NCI-H2227 treated with DMSO at 0.1 percent for 48 hours (cell line): ENCODE results near the gene CCZ1B.
"Not testable (repeated sequence)": the region's sequence is repeated elsewhere in the genome, so short reads cannot be mapped to it uniquely, and the experiment has no call there.

Experiments used
- DNase-seq: peaks from one replicate; lab custom pipeline; 2025; lab: John Stamatoyannopoulos, UW

Gene CCZ1B

GRCh38 chr7:6826151-6826550 lies at the start of gene CCZ1B:
CCZ1B (minus strand) TSS chr7:6826275; CDS start chr7:6826197, 78 bp downstream.
- DNase-seq, result peak; percentile 14

GRCh38 chr7:6875022-6875421 lies 48.9 kb upstream of the CCZ1B start:
- not testable (repeated sequence) for DNase-seq

- DNase-seq, result not testable (repeated sequence)
These were observed 46.3 kb upstream of the CCZ1B start for GRCh38 chr7:6872246-6872945.

- not testable (repeated sequence) for DNase-seq
These were observed 45.5 kb upstream of the CCZ1B start for GRCh38 chr7:6871421-6872144.

- DNase-seq, result not testable (repeated sequence)
These were observed 38.7 kb upstream of the CCZ1B start for GRCh38 chr7:6864751-6865150.

- not testable (repeated sequence) for DNase-seq
These were observed 38.1 kb upstream of the CCZ1B start for GRCh38 chr7:6864188-6864587.

GRCh38 chr7:6862876-6863275 lies 36.8 kb upstream of the CCZ1B start:
- DNase-seq, result not testable (repeated sequence)

GRCh38 chr7:6857721-6858314 lies 31.7 kb upstream of the CCZ1B start:
- DNase-seq, result not testable (repeated sequence)

- DNase-seq, result not testable (repeated sequence)
These were observed 29.6 kb upstream of the CCZ1B start for GRCh38 chr7:6855563-6856131.

- not testable (repeated sequence) for DNase-seq
These were observed 28.9 kb upstream of the CCZ1B start for GRCh38 chr7:6854747-6855562.

GRCh38 chr7:6853681-6854080 lies 27.6 kb upstream of the CCZ1B start:
- DNase-seq, result not testable (repeated sequence)

- DNase-seq, result not testable (repeated sequence)
These were observed 23.1 kb upstream of the CCZ1B start for GRCh38 chr7:6849127-6849526.

- not testable (repeated sequence) for DNase-seq
These were observed 21.7 kb upstream of the CCZ1B start for GRCh38 chr7:6847751-6848150.

GRCh38 chr7:6845971-6846449 lies 19.9 kb upstream of the CCZ1B start:
- not testable (repeated sequence) for DNase-seq

GRCh38 chr7:6843654-6844053 lies 17.6 kb upstream of the CCZ1B start:
- not testable (repeated sequence) for DNase-seq

GRCh38 chr7:6843092-6843491 lies 17.0 kb upstream of the CCZ1B start:
- DNase-seq, result not testable (repeated sequence)

GRCh38 chr7:6842278-6842921 lies 16.3 kb upstream of the CCZ1B start:
- not testable (repeated sequence) for DNase-seq

- DNase-seq, result not testable (repeated sequence)
These were observed 11.0 kb upstream of the CCZ1B start for GRCh38 chr7:6837081-6837480.

- DNase-seq, result not testable (repeated sequence)
These were observed 9.4 kb upstream of the CCZ1B start for GRCh38 chr7:6835521-6835920.

GRCh38 chr7:6833636-6834035 lies 7.6 kb upstream of the CCZ1B start:
- DNase-seq, result no peak
